Activated T-cell treated with anti-CD3 and anti-CD28 coated beads for 4 hours (primary cell): ENCODE data around the gene EHBP1.

Experiments
- DNase-seq: peaks from one replicate; pipeline ENCODE4 v3.0.0-alpha.2; 2020

Gene EHBP1

GRCh38 chr2:63035169-63035568, 329.7 kb downstream of the EHBP1 start:
- no peak for DNase-seq

- no peak for DNase-seq
Measured at GRCh38 chr2:63035660-63036059, 330.1 kb downstream of the EHBP1 start.

GRCh38 chr2:63038034-63038433, 332.5 kb downstream of the EHBP1 start:
- no peak for DNase-seq

- DNase-seq: no peak
Measured at GRCh38 chr2:63040586-63040985, 335.1 kb downstream of the EHBP1 start.

GRCh38 chr2:63041592-63041991, 336.1 kb downstream of the EHBP1 start:
- DNase-seq: no peak

- no peak for DNase-seq
Measured at GRCh38 chr2:63044362-63045327, 339.1 kb downstream of the EHBP1 start.

GRCh38 chr2:63046552-63046951, 341.0 kb downstream of the EHBP1 start:
- DNase-seq: no peak

- DNase-seq: no peak
Measured at GRCh38 chr2:63046961-63047320, 341.4 kb downstream of the EHBP1 start.

GRCh38 chr2:63047321-63048279, 342.1 kb downstream of the EHBP1 start:
- DNase-seq: no peak

- no peak for DNase-seq
Measured at GRCh38 chr2:63048367-63049171, 343.1 kb downstream of the EHBP1 start.

GRCh38 chr2:63049211-63049969, 343.9 kb downstream of the EHBP1 start:
- DNase-seq: no peak

- DNase-seq: no peak
Measured at GRCh38 chr2:63049970-63050333, 344.4 kb downstream of the EHBP1 start.

GRCh38 chr2:63050334-63051041, 345.0 kb downstream of the EHBP1 start, which contains the start of gene OTX1:
TSS of gene OTX1 (plus strand) at chr2:63050830. CDS start at chr2:63052991, 2,161 bp downstream.
- DNase-seq: no peak

GRCh38 chr2:63051042-63051794, 345.7 kb downstream of the EHBP1 start:
- DNase-seq: no peak

GRCh38 chr2:63051795-63052333, 346.4 kb downstream of the EHBP1 start:
- no peak for DNase-seq

GRCh38 chr2:63052411-63053080, 347.0 kb downstream of the EHBP1 start:
- no peak for DNase-seq

- no peak for DNase-seq
Measured at GRCh38 chr2:63053081-63053888, 347.8 kb downstream of the EHBP1 start.

GRCh38 chr2:63053889-63054602, 348.5 kb downstream of the EHBP1 start:
- DNase-seq: no peak
